Ovary (tissue), 9 donors: ENCODE measurements around the gene SV2B. TPM values are rescaled to one million over a fixed set of nuclear protein-coding genes. Genes with fewer than 3 reads are reported as not detected.

Experiments used
- DNase-seq, 5 donors: peaks; one replicate each; pipeline ENCODE4 v3.0.0-alpha.2; 2019 to 2020
- H3K27ac ChIP-seq, 2 donors: fragments of 200-600 bp; one replicate each; pipeline versions ENCODE4 v1.5.1 to v1.8.0; 2019 to 2022
- H3K27me3 ChIP-seq: fragments of 200-600 bp; one replicate; pipeline ENCODE4 v1.8.0; 2022
- H3K36me3 ChIP-seq: fragments of 200-600 bp; sonication (generic); one replicate; pipeline ENCODE4 v1.5.1; 2019
- H3K4me1 ChIP-seq: one replicate; pipeline ENCODE4 v1.8.1; 2013; ENCODE audit warnings: mild to moderate bottlenecking, moderate library complexity; ENCODE audit not compliant: insufficient read depth
- H3K4me3 ChIP-seq: fragments of 200-600 bp; sonication (generic); one replicate; pipeline ENCODE4 v1.5.1; 2017
- H3K9me3 ChIP-seq, 2 donors: fragments of 200-600 bp in 1 of 2; sonication (generic) in 1 of 2; one replicate each; pipeline versions ENCODE4 v1.5.1 to v1.8.1; 2013 to 2019; ENCODE audit warnings: mild to moderate bottlenecking in 1 of 2, moderate library complexity in 1 of 2
- CTCF ChIP-seq, 3 donors: fragments of 450-650 bp in 2 of 3; fragments of 200-600 bp in 1 of 3; IDR thresholded peaks; one replicate each; pipeline versions ENCODE4 v1.5.1 to v1.8.0; 2016 to 2022; ENCODE audit warnings: antibody characterized with exemption in 3 of 3, mild to moderate bottlenecking in 1 of 3
- EP300 ChIP-seq: sonication (generic); formaldehyde crosslinking; IDR thresholded peaks from one replicate; pipeline ENCODE4 v1.6.1; 2017; ENCODE audit warnings: antibody characterized with exemption
- POLR2A ChIP-seq: fragments of 450-650 bp; IDR thresholded peaks from one replicate; pipeline ENCODE4 v1.6.1; 2017; ENCODE audit warnings: antibody characterized with exemption, mild to moderate bottlenecking, moderate library complexity
- WGBS, 3 donors: extraction: QIAGEN DNeasy Blood & Tissue Kit in 1 of 3; methylation state at CpG; one replicate each; pipeline versions ENCODE4 v1.1.5 to v1.1.7; 2013 to 2017; 5-methylcytosine and 5-hydroxymethylcytosine counted together
- intact Hi-C, 4 donors: fragments of 100-400 bp; cut with DNase I; formaldehyde crosslinking; loops; one replicate each; pipeline versions ENCODE4 v1.11.0 to v1.15.1; 2022 to 2023
- polyA plus RNA-seq, 2 donors: library from polyadenylated mRNA; stranded (reverse); fragments of 200-250 nt in 1 of 2; fragments of 350-450 nt in 1 of 2; fragmentation: Illumina TruSeq in 1 of 2; extraction: RNeasy Lipid Tissue Mini Kit (QIAGEN cat#74804) in 1 of 2; gene quantifications; one replicate each; pipeline ENCODE4 v1.2.3, GENCODE V29; 2013 to 2014
- total RNA-seq, 7 donors: library from RNA; depleted of rRNA in 2 of 7; stranded (reverse); fragments of >200 nt in 2 of 7; fragmentation: NEBNext Ultra II Directional in 3 of 7; extraction: Animal tissue kit (Norgen Biotek cat#: 25700) in 3 of 7; gene quantifications; one replicate each; pipeline versions ENCODE4 v1.1.0 to v1.2.4, GENCODE V29; 2016 to 2023
- donor health status: DM: no; HTN: no; CAD: no; lungs with moderate emphysema.
- donor health status: DM: no; HTN: no; CAD: no.
- donor health status: Bipolar disorder and iron deficiency.
- donor health status: DM: yes; HTN: yes; CAD: no.
- donor health status: DM: no; HTN: no; CAD: no.
- donor health status: DM: yes; HTN: yes; CAD: no.

Gene SV2B
- total and polyA plus RNA-seq, 9 donors: 0.10 to 1.3 (median 0.22) TPM; not detected in 1

GRCh38 chr15:91148243-91148642 lies 48.2 kb downstream of the SV2B start:
- DNase-seq: no peak
- H3K27me3 ChIP-seq: no peaks in the 10 kb centered on the region
- no peak for TF ChIP-seq CTCF (IDR thresholded peaks at IDR 0.05)
- no peak for TF ChIP-seq POLR2A
- TF ChIP-seq EP300: no peak
- H3K27ac ChIP-seq: no peak overlapping the region
- H3K4me1 ChIP-seq: no peaks in the 10 kb centered on the region
- WGBS, 3 donors: 83 to 91% (median 86%) methylated on average over 4 of the region's 4 CpGs
- intact Hi-C loops: no loop called here
- no peak overlapping the region for H3K4me3 ChIP-seq
- no peaks in the 10 kb centered on the region for H3K36me3 ChIP-seq
- H3K9me3 ChIP-seq: no peaks in the 10 kb centered on the region

GRCh38 chr15:91150502-91151160 lies 50.6 kb downstream of the SV2B start:
- Histone ChIP-seq H3K27ac (no peak overlapping the region), H3K4me1 (no peaks in the 10 kb centered on the region), H3K4me3 (no peak overlapping the region), H3K36me3 (no peaks in the 10 kb centered on the region), H3K27me3 (no peaks in the 10 kb centered on the region), H3K9me3 (no peaks in the 10 kb centered on the region)
- 30 to 36% (median 35%) methylated on average over 4 of the region's 4 CpGs for WGBS, 3 donors
- TF ChIP-seq EP300 (no peak), POLR2A (no peak), CTCF (IDR thresholded peaks at IDR 0.05) (no peak)
- no peak for DNase-seq
- intact Hi-C loops: no loop called here

GRCh38 chr15:91151781-91152563 lies 51.9 kb downstream of the SV2B start:
- H3K27ac ChIP-seq: no peak overlapping the region
- no peak overlapping the region for H3K4me3 ChIP-seq
- H3K27me3 ChIP-seq: no peaks in the 10 kb centered on the region
- 23 to 38% (median 28%) methylated on average over 4 of the region's 4 CpGs for WGBS, 3 donors
- H3K9me3 ChIP-seq: no peaks in the 10 kb centered on the region
- no peaks in the 10 kb centered on the region for H3K36me3 ChIP-seq
- intact Hi-C loops: no loop called here
- no peaks in the 10 kb centered on the region for H3K4me1 ChIP-seq
- TF ChIP-seq EP300: no peak
- TF ChIP-seq POLR2A: no peak
- TF ChIP-seq CTCF (IDR thresholded peaks at IDR 0.05): no peak
- no peak for DNase-seq

GRCh38 chr15:91152896-91153581 lies 53.0 kb downstream of the SV2B start:
- Histone ChIP-seq H3K36me3 (no peaks in the 10 kb centered on the region), H3K27ac (no peak overlapping the region), H3K9me3 (no peaks in the 10 kb centered on the region), H3K4me3 (no peak overlapping the region), H3K27me3 (no peaks in the 10 kb centered on the region), H3K4me1 (no peaks in the 10 kb centered on the region)
- DNase-seq: no peak
- no peak for TF ChIP-seq POLR2A
- no peak for TF ChIP-seq CTCF (IDR thresholded peaks at IDR 0.05)
- TF ChIP-seq EP300: no peak
- intact Hi-C loops: no loop called here
- 66 to 75% (median 67%) methylated on average over 10 of the region's 10 CpGs for WGBS, 3 donors
